ENCODE measurements around the gene NECTIN4.

Gene NECTIN4

DNA sequence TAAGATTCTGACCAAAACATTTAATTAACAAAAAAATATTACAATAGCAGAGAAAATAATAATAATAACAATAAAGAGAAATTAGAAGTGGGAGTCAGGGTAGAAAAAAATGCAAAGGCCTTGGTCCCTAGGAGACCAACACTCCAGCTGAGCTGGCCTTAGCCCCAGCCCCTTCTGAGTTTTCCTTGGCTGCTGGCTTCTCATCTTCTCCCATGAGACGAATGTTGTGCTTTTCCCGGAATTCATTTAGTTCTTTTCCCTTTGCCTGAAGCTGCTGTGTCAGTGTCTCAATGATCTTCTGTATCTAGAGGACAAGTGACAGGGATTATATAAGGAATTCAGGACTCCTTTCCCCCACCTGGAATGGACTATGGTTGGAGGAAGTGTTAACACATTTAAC lies 11.2 kb upstream of the NECTIN4 start:
- no peaks in the 10 kb centered on the region for H3K27me3 ChIP-seq (ENCODE audit: control insufficient read depth, insufficient read depth, low read length)
- peaks cover 15% of the 10 kb centered on the region for H3K36me3 ChIP-seq (ENCODE audit: control insufficient read depth, insufficient read depth, low read length)
- peaks cover 4% of the 10 kb centered on the region for H3K4me1 ChIP-seq (ENCODE audit: control insufficient read depth, insufficient read depth, low read length)
- no peak overlapping the region for H3K9ac ChIP-seq (ENCODE audit: low read depth, low read length)
- no peak overlapping the region for H3K4me3 ChIP-seq (ENCODE audit: low read depth, low read length)
- H3K9me3 ChIP-seq (ENCODE audit: control insufficient read depth, insufficient read depth, low read length): no peaks in the 10 kb centered on the region

- H3K4me3 ChIP-seq (ENCODE audit: low read depth, low read length): peak overlapping the region; percentile 76
- no peaks in the 10 kb centered on the region for H3K9me3 ChIP-seq (ENCODE audit: control insufficient read depth, insufficient read depth, low read length)
- peaks cover 15% of the 10 kb centered on the region for H3K36me3 ChIP-seq (ENCODE audit: control insufficient read depth, insufficient read depth, low read length)
- H3K27me3 ChIP-seq (ENCODE audit: control insufficient read depth, insufficient read depth, low read length): no peaks in the 10 kb centered on the region
- H3K4me1 ChIP-seq (ENCODE audit: control insufficient read depth, insufficient read depth, low read length): peaks cover 4% of the 10 kb centered on the region
- H3K9ac ChIP-seq (ENCODE audit: low read depth, low read length): peak overlapping the region; percentile 88
These were observed 9.9 kb upstream of the NECTIN4 start for GRCh38 chr1:161099090-161099802.

- Histone ChIP-seq H3K27me3 (ENCODE audit: control insufficient read depth, insufficient read depth, low read length) (no peaks in the 10 kb centered on the region), H3K36me3 (ENCODE audit: control insufficient read depth, insufficient read depth, low read length) (peaks cover 15% of the 10 kb centered on the region), H3K9ac (ENCODE audit: low read depth, low read length) (peak within 1 kb of the TSS; percentile 88), H3K4me1 (ENCODE audit: control insufficient read depth, insufficient read depth, low read length) (peaks cover 4% of the 10 kb centered on the region), H3K4me3 (ENCODE audit: low read depth, low read length) (peak within 1 kb of the TSS; percentile 76), H3K9me3 (ENCODE audit: control insufficient read depth, insufficient read depth, low read length) (no peaks in the 10 kb centered on the region)
These were observed 9.1 kb upstream of the NECTIN4 start, which contains the start of gene KLHDC9 for GRCh38 chr1:161098210-161099068. Gene KLHDC9, plus strand, starts transcription at chr1:161098361. Its CDS starts 175 bp downstream, at chr1:161098536.

DNA sequence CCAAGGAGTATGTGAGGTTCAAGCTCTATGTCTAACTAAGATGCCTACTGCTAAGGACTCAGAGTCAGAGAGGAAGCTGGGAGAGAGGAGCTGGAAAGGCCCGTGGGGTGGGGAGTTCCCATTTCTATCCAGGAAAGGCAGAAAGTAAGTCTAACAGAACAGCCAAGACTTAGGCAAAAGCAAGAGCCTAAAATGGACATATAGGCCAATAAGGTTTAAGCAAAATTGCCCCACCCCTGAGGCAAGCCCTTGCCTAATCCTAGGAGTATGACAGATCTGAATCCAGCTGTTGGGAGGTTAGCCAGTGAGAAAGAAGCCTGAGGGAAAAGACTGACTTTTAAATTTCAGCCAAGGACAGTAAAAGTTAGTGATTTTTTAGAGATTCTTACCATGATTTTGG lies 7.2 kb upstream of the NECTIN4 start:
- no peaks in the 10 kb centered on the region for H3K9me3 ChIP-seq (ENCODE audit: control insufficient read depth, insufficient read depth, low read length)
- no peaks in the 10 kb centered on the region for H3K27me3 ChIP-seq (ENCODE audit: control insufficient read depth, insufficient read depth, low read length)
- peaks cover 7% of the 10 kb centered on the region for H3K36me3 ChIP-seq (ENCODE audit: control insufficient read depth, insufficient read depth, low read length)
- no peak overlapping the region for H3K9ac ChIP-seq (ENCODE audit: low read depth, low read length)
- H3K4me3 ChIP-seq (ENCODE audit: low read depth, low read length): no peak overlapping the region
- peaks cover 4% of the 10 kb centered on the region for H3K4me1 ChIP-seq (ENCODE audit: control insufficient read depth, insufficient read depth, low read length)

DNA sequence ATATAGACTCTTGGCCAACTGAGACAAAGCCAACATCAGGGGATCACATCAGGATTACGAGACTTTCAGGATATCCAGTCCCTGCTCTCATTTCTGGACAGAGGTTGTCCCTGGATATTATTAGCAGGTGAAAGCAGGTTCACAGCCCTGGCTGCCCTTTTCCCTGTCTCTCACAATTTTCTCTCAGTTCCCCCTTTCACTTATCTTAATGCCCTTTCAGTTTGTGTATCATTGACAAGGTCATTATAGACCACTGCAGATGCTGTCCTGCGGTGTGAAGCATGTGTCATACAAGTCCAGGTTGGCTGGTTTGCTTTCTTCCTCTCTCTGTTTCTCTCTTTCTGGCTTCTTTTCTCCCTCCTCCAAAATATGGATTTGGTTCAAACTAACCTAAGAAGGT lies 6.7 kb upstream of the NECTIN4 start:
- Histone ChIP-seq H3K27me3 (ENCODE audit: control insufficient read depth, insufficient read depth, low read length) (no peaks in the 10 kb centered on the region), H3K4me1 (ENCODE audit: control insufficient read depth, insufficient read depth, low read length) (peaks cover 4% of the 10 kb centered on the region), H3K4me3 (ENCODE audit: low read depth, low read length) (no peak overlapping the region), H3K9ac (ENCODE audit: low read depth, low read length) (no peak overlapping the region), H3K36me3 (ENCODE audit: control insufficient read depth, insufficient read depth, low read length) (peaks cover 4% of the 10 kb centered on the region), H3K9me3 (ENCODE audit: control insufficient read depth, insufficient read depth, low read length) (no peaks in the 10 kb centered on the region)

- Histone ChIP-seq H3K9me3 (ENCODE audit: control insufficient read depth, insufficient read depth, low read length) (no peaks in the 10 kb centered on the region), H3K36me3 (ENCODE audit: control insufficient read depth, insufficient read depth, low read length) (no peaks in the 10 kb centered on the region)
These were observed 5.9 kb upstream of the NECTIN4 start for GRCh38 chr1:161095230-161095629.

DNA sequence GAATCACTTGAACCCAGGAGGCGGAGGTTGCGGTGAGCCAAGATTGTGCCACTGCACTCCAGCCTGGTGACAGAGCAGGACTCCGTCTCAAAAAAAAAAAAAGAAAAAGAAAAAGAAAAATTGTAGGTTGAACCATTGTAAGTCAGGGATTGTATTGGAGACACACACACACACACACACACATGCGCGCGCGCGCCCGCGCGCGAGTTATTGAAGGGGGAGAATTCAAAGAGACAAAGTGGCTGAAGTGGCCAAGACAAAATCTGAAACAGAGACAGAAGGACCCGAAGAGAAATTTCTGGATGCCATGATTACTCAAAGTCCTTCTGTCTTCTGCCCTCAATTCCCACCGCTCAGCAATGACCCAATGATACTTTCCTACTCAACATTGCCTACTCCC lies 5.1 kb upstream of the NECTIN4 start:
- H3K4me1 ChIP-seq (ENCODE audit: control insufficient read depth, insufficient read depth, low read length): peaks cover 4% of the 10 kb centered on the region

More at GRCh38 chr1:161095230-161095629, 5.9 kb upstream of the NECTIN4 start:
- Histone ChIP-seq H3K27me3 (ENCODE audit: control insufficient read depth, insufficient read depth, low read length) (no peaks in the 10 kb centered on the region), H3K4me3 (ENCODE audit: low read depth, low read length) (no peak overlapping the region), H3K4me1 (ENCODE audit: control insufficient read depth, insufficient read depth, low read length) (peaks cover 4% of the 10 kb centered on the region), H3K9ac (ENCODE audit: low read depth, low read length) (no peak overlapping the region)

GRCh38 chr1:161092621-161093028 lies 3.3 kb upstream of the NECTIN4 start:
- Histone ChIP-seq H3K4me3 (ENCODE audit: low read depth, low read length) (no peak overlapping the region), H3K36me3 (ENCODE audit: control insufficient read depth, insufficient read depth, low read length) (no peaks in the 10 kb centered on the region), H3K9me3 (ENCODE audit: control insufficient read depth, insufficient read depth, low read length) (no peaks in the 10 kb centered on the region), H3K27me3 (ENCODE audit: control insufficient read depth, insufficient read depth, low read length) (no peaks in the 10 kb centered on the region), H3K9ac (ENCODE audit: low read depth, low read length) (no peak overlapping the region), H3K4me1 (ENCODE audit: control insufficient read depth, insufficient read depth, low read length) (peaks cover 4% of the 10 kb centered on the region)

More for the DNA sequence above, 5.1 kb upstream of the NECTIN4 start:
- H3K27me3 ChIP-seq (ENCODE audit: control insufficient read depth, insufficient read depth, low read length): no peaks in the 10 kb centered on the region
- no peaks in the 10 kb centered on the region for H3K9me3 ChIP-seq (ENCODE audit: control insufficient read depth, insufficient read depth, low read length)
- no peak overlapping the region for H3K4me3 ChIP-seq (ENCODE audit: low read depth, low read length)
- H3K9ac ChIP-seq (ENCODE audit: low read depth, low read length): no peak overlapping the region
- H3K36me3 ChIP-seq (ENCODE audit: control insufficient read depth, insufficient read depth, low read length): no peaks in the 10 kb centered on the region

GRCh38 chr1:161091796-161092507 lies 2.6 kb upstream of the NECTIN4 start:
- Histone ChIP-seq H3K4me3 (ENCODE audit: low read depth, low read length) (no peak overlapping the region), H3K27me3 (ENCODE audit: control insufficient read depth, insufficient read depth, low read length) (no peaks in the 10 kb centered on the region), H3K4me1 (ENCODE audit: control insufficient read depth, insufficient read depth, low read length) (no peaks in the 10 kb centered on the region), H3K36me3 (ENCODE audit: control insufficient read depth, insufficient read depth, low read length) (no peaks in the 10 kb centered on the region), H3K9me3 (ENCODE audit: control insufficient read depth, insufficient read depth, low read length) (no peaks in the 10 kb centered on the region), H3K9ac (ENCODE audit: low read depth, low read length) (no peak overlapping the region)

DNA sequence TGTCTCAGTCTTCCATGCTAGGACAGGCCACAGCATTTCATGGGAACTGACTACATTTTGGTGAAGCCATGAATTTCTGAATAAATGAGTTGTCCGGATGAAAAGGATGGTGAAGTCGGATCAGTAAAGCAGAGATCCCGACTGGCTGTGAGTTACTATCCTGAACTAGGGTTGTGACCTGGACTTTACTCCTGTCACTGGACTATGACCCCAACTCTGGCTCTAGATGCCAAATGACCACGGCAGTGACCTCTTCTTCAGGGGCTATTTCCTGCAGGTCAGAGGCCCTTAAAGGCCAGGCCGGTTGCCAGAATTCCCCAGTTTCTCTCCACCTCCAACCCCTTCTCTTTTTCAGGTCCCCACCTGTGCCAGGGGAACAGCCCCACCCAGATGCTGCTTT lies 1.7 kb upstream of the NECTIN4 start:
- no peak overlapping the region for H3K4me3 ChIP-seq (ENCODE audit: low read depth, low read length)
- no peaks in the 10 kb centered on the region for H3K9me3 ChIP-seq (ENCODE audit: control insufficient read depth, insufficient read depth, low read length)
- H3K4me1 ChIP-seq (ENCODE audit: control insufficient read depth, insufficient read depth, low read length): peaks cover 3% of the 10 kb centered on the region
- H3K36me3 ChIP-seq (ENCODE audit: control insufficient read depth, insufficient read depth, low read length): no peaks in the 10 kb centered on the region
- no peaks in the 10 kb centered on the region for H3K27me3 ChIP-seq (ENCODE audit: control insufficient read depth, insufficient read depth, low read length)
- no peak overlapping the region for H3K9ac ChIP-seq (ENCODE audit: low read depth, low read length)

DNA sequence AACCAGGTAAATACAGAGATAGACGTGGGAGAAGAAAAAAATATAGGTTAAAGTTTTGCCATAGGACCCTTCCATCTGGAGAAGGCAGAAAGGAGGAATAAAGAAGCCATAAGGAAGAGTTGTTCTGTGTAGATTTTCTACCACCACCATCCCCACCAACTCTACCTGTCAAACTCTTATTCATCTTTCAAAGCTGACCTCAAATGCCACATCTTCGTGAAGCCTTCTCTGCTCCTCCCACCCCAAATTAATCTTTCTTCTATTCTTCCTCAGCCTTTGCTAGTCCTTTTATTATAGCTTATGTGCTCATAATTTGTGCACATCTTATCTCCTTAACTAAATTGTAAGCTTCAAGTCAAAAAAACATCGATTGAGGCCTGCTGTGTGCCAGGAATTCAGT lies 1.3 kb upstream of the NECTIN4 start:
- Histone ChIP-seq H3K9ac (ENCODE audit: low read depth, low read length) (no peak overlapping the region), H3K36me3 (ENCODE audit: control insufficient read depth, insufficient read depth, low read length) (no peaks in the 10 kb centered on the region), H3K4me1 (ENCODE audit: control insufficient read depth, insufficient read depth, low read length) (peaks cover 6% of the 10 kb centered on the region)

More for the DNA sequence above, 1.3 kb upstream of the NECTIN4 start:
- Histone ChIP-seq H3K27me3 (ENCODE audit: control insufficient read depth, insufficient read depth, low read length) (no peaks in the 10 kb centered on the region), H3K9me3 (ENCODE audit: control insufficient read depth, insufficient read depth, low read length) (no peaks in the 10 kb centered on the region), H3K4me3 (ENCODE audit: low read depth, low read length) (no peak overlapping the region)

Measured in iPS-15b (cell line).